DND-41 (cell line): ENCODE data around the gene SAMM50.

ENCODE experiments used
- ATAC-seq: fragments of 200-7000 bp; cut with Tn5 transposase; 3 replicates; pipeline ENCODE4 v1.9.1; 2021; ENCODE audit warnings: low read depth; ENCODE audit not compliant: insufficient read depth
- DNase-seq: peaks from one replicate; pipeline ENCODE4 v3.0.0-alpha.2; 2020
- H2AFZ ChIP-seq: 2 replicates; pipeline ENCODE4 v1.6.0; 2012; ENCODE audit warnings: low read depth, low read length
- H3K27ac ChIP-seq: 2 replicates; pipeline ENCODE4 v1.5.1; 2012; ENCODE audit warnings: low read length, inconsistent platforms
- H3K27me3 ChIP-seq: fragments of 200-600 bp; sonication (generic); 2 replicates; pipeline ENCODE4 v1.6.0; 2012; ENCODE audit warnings: low read length, mild to moderate bottlenecking, inconsistent platforms; ENCODE audit not compliant: insufficient read depth, poor library complexity
- H3K36me3 ChIP-seq: 2 replicates; pipeline ENCODE4 v1.5.1; 2012; ENCODE audit warnings: low read length, inconsistent platforms; ENCODE audit not compliant: insufficient read depth
- H3K4me1 ChIP-seq: 2 replicates; pipeline ENCODE4 v1.5.1; 2012; ENCODE audit warnings: mild to moderate bottlenecking, low read length; ENCODE audit not compliant: insufficient read depth
- H3K4me2 ChIP-seq: 2 replicates; pipeline ENCODE4 v1.6.0; 2012; ENCODE audit warnings: mild to moderate bottlenecking, moderate library complexity, low read length, inconsistent platforms; ENCODE audit not compliant: insufficient read depth
- H3K4me3 ChIP-seq, 2 experiments: fragments of 200-600 bp in 1 of 2; shearing (Covaris generic) in 1 of 2; 2 replicates each; pipeline ENCODE4 v1.5.1; 2012 to 2016; ENCODE audit warnings: inconsistent platforms in 2 of 2, low read length in 2 of 2, mild to moderate bottlenecking in 2 of 2, low read depth in 1 of 2, moderate library complexity in 1 of 2
- H3K79me2 ChIP-seq: 2 replicates; pipeline ENCODE4 v1.6.0; 2012; ENCODE audit warnings: low read length, inconsistent platforms; ENCODE audit not compliant: insufficient read depth
- H3K9ac ChIP-seq: 2 replicates; pipeline ENCODE4 v1.6.0; 2012; ENCODE audit warnings: low read depth, mild to moderate bottlenecking, inconsistent platforms, low read length, moderate library complexity
- H3K9me3 ChIP-seq: 2 replicates; pipeline ENCODE4 v1.5.1; 2012; ENCODE audit warnings: low read length, moderate library complexity, mild to moderate bottlenecking, inconsistent platforms; ENCODE audit not compliant: insufficient read depth, severe bottlenecking
- H4K20me1 ChIP-seq: 2 replicates; pipeline ENCODE4 v1.6.0; 2012; ENCODE audit warnings: low read length; ENCODE audit not compliant: insufficient read depth
- EZH2 ChIP-seq: IDR thresholded peaks from 3 replicates; pipeline ENCODE4 v1.6.1; 2012; ENCODE audit warnings: borderline replicate concordance, low read depth, mild to moderate bottlenecking, moderate library complexity, low read length, inconsistent platforms; ENCODE audit not compliant: severe bottlenecking
- TF ChIP-seq, protein P1 (sequence below): IDR thresholded peaks from 2 replicates; pipeline ENCODE4 v1.5.1; 2012; ENCODE audit warnings: borderline replicate concordance, low read length, moderate library complexity, mild to moderate bottlenecking; ENCODE audit not compliant: poor library complexity, severe bottlenecking; ENCODE audit errors: extremely low read depth

SAMM50 gene

GRCh38 chr22:43921370-43921769, 33.9 kb upstream of the SAMM50 start:
- no peaks in the 10 kb centered on the region for H3K4me1 ChIP-seq
- no peaks in the 10 kb centered on the region for H3K79me2 ChIP-seq
- H3K4me3 ChIP-seq, result no peak overlapping the region
- H3K27me3 ChIP-seq, result no peaks in the 10 kb centered on the region
- no peak overlapping the region for H2AFZ ChIP-seq
- H4K20me1 ChIP-seq, result peaks cover 2% of the 10 kb centered on the region; the same call in 1 of the 2 replicates
- no peak for ATAC-seq
- no peak overlapping the region for H3K4me2 ChIP-seq
- H3K9me3 ChIP-seq, result no peaks in the 10 kb centered on the region
- no peaks in the 10 kb centered on the region for H3K36me3 ChIP-seq
- TF ChIP-seq, protein P1, sequence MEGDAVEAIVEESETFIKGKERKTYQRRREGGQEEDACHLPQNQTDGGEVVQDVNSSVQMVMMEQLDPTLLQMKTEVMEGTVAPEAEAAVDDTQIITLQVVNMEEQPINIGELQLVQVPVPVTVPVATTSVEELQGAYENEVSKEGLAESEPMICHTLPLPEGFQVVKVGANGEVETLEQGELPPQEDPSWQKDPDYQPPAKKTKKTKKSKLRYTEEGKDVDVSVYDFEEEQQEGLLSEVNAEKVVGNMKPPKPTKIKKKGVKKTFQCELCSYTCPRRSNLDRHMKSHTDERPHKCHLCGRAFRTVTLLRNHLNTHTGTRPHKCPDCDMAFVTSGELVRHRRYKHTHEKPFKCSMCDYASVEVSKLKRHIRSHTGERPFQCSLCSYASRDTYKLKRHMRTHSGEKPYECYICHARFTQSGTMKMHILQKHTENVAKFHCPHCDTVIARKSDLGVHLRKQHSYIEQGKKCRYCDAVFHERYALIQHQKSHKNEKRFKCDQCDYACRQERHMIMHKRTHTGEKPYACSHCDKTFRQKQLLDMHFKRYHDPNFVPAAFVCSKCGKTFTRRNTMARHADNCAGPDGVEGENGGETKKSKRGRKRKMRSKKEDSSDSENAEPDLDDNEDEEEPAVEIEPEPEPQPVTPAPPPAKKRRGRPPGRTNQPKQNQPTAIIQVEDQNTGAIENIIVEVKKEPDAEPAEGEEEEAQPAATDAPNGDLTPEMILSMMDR, result no peak
- no peak for TF ChIP-seq EZH2
- H3K27ac ChIP-seq, result no peak overlapping the region
- H3K9ac ChIP-seq, result no peak overlapping the region
- DNase-seq, result no peak

DNA sequence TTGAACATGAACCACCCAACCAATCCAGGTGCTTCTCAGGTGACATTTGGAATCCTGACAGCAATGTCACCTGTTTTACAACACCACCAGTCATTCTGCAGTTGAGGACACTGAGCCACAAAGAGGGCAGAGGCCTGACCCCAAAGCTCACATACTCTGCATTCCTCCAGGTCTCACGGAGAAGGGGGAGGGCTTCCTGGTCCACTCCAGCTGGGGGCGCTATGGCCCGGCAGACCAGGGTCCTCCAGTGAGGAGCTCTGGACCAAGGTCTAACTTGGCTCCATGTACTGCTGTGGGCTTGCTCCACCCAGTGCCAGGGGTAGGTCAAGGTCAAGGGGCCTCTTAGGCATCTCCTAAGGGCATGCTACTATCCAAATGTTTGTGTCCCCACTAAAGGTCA, 33.1 kb upstream of the SAMM50 start:
- Histone ChIP-seq H3K27me3 (no peaks in the 10 kb centered on the region), H3K4me3 (no peak overlapping the region), H3K27ac (no peak overlapping the region), H3K4me1 (no peaks in the 10 kb centered on the region), H3K4me2 (no peak overlapping the region), H3K36me3 (no peaks in the 10 kb centered on the region), H4K20me1 (peaks cover 2% of the 10 kb centered on the region; the same call in 1 of the 2 replicates), H2AFZ (no peak overlapping the region), H3K9ac (no peak overlapping the region), H3K79me2 (no peaks in the 10 kb centered on the region), H3K9me3 (no peaks in the 10 kb centered on the region)
- ATAC-seq (no peak), DNase-seq (no peak)
- TF ChIP-seq EZH2, result no peak
- TF ChIP-seq, protein P1, result no peak

GRCh38 chr22:43923191-43923590, 32.1 kb upstream of the SAMM50 start:
- Histone ChIP-seq H3K36me3 (no peaks in the 10 kb centered on the region), H3K79me2 (no peaks in the 10 kb centered on the region), H4K20me1 (peaks cover 2% of the 10 kb centered on the region; the same call in 1 of the 2 replicates), H3K4me2 (no peak overlapping the region), H3K4me3 (no peak overlapping the region), H3K9ac (no peak overlapping the region), H3K27me3 (peaks cover 1% of the 10 kb centered on the region), H3K27ac (no peak overlapping the region), H3K9me3 (no peaks in the 10 kb centered on the region), H2AFZ (no peak overlapping the region), H3K4me1 (no peaks in the 10 kb centered on the region)
- ATAC-seq (no peak), DNase-seq (no peak)
- no peak for TF ChIP-seq EZH2
- TF ChIP-seq, protein P1, result no peak
